ENCODE measurements around the gene LEF1.

The LEF1 gene

GRCh38 chr4:108100827-108101226 is 67.9 kb downstream of the LEF1 start:
- Histone ChIP-seq H3K4me3 (ENCODE audit: low read depth, low read length) (no peak overlapping the region), H3K27me3 (replicated peaks) (no peaks in the 10 kb centered on the region), H3K36me3 (replicated peaks) (no peaks in the 10 kb centered on the region), H3K27ac (no peak overlapping the region)
- DNase-seq, result no peak
- TF ChIP-seq, protein P1, sequence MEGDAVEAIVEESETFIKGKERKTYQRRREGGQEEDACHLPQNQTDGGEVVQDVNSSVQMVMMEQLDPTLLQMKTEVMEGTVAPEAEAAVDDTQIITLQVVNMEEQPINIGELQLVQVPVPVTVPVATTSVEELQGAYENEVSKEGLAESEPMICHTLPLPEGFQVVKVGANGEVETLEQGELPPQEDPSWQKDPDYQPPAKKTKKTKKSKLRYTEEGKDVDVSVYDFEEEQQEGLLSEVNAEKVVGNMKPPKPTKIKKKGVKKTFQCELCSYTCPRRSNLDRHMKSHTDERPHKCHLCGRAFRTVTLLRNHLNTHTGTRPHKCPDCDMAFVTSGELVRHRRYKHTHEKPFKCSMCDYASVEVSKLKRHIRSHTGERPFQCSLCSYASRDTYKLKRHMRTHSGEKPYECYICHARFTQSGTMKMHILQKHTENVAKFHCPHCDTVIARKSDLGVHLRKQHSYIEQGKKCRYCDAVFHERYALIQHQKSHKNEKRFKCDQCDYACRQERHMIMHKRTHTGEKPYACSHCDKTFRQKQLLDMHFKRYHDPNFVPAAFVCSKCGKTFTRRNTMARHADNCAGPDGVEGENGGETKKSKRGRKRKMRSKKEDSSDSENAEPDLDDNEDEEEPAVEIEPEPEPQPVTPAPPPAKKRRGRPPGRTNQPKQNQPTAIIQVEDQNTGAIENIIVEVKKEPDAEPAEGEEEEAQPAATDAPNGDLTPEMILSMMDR (IDR thresholded peaks at IDR 0.05; ENCODE audit: low read depth, low read length, missing control alignments), result no peak
- in situ Hi-C loops (cut with HindIII; ENCODE audit: low pct_ligation_motif_present, low sequenced_read_pairs), result no loop called here

DNA sequence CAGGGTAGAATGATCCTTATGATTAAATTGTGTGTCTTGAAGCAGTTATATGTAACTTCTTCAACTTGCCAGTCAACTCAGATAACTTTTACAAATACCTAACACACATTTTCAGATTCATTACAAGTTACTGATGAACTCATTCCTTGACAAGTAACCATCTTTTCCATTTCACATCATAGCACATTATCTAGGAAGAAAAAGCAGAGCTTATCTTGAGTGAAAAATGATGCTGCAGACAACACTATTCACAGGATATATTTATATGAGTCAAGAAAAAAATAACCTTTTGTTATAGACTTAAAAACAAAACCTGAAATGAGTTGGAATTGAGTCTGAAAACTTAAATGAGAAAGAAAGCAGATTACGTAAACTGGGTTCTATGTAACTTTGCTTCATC is 68.9 kb downstream of the LEF1 start:
- H3K36me3 ChIP-seq (replicated peaks), result no peaks in the 10 kb centered on the region
- no peaks in the 10 kb centered on the region for H3K27me3 ChIP-seq (replicated peaks)
- TF ChIP-seq, protein P1 (IDR thresholded peaks at IDR 0.05; ENCODE audit: low read depth, low read length, missing control alignments), result no peak
- no peak overlapping the region for H3K27ac ChIP-seq
- in situ Hi-C loops (cut with HindIII; ENCODE audit: low pct_ligation_motif_present, low sequenced_read_pairs), result no loop called here
- no peak overlapping the region for H3K4me3 ChIP-seq (ENCODE audit: low read depth, low read length)
- no peak for DNase-seq

DNA sequence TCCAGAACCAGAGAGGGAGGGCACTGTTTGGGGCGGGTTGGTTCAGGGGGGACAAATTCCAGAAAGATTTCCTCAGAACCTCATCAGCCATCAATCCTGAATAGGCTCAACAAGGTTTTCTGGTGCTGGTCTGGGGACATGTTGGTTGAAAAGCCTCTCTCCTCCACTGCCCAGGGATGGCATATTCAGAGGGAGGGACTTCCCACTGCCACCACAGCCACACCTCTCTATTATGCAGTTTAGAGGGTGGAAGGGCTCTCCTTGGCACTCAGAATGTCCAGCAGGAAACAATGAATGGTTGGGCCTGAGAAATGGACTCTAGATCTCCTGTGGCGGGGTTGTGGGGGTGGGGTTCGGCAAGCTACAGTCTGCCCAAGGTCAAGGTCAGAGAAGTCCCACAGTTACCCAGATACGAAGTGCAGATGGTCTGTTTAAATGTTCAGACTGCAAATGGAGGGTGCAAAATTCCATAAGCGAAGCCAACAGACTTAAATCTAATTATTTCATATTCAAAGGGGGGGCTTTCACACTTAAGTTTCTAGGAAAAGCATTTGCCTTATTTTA is 70.7 kb downstream of the LEF1 start:
- TF ChIP-seq, protein P1 (IDR thresholded peaks at IDR 0.05; ENCODE audit: low read depth, low read length, missing control alignments), result no peak
- Histone ChIP-seq H3K27me3 (replicated peaks) (no peaks in the 10 kb centered on the region), H3K4me3 (ENCODE audit: low read depth, low read length) (no peak overlapping the region), H3K27ac (no peak overlapping the region), H3K36me3 (replicated peaks) (no peaks in the 10 kb centered on the region)
- in situ Hi-C loops (cut with HindIII; ENCODE audit: low pct_ligation_motif_present, low sequenced_read_pairs), result no loop called here
- DNase-seq, result no peak

- H3K4me3 ChIP-seq (ENCODE audit: low read depth, low read length), result no peak overlapping the region
- in situ Hi-C loops (cut with HindIII; ENCODE audit: low pct_ligation_motif_present, low sequenced_read_pairs), result no loop called here
- no peak overlapping the region for H3K27ac ChIP-seq
- no peaks in the 10 kb centered on the region for H3K27me3 ChIP-seq (replicated peaks)
- no peak for DNase-seq
- H3K36me3 ChIP-seq (replicated peaks), result no peaks in the 10 kb centered on the region
- TF ChIP-seq, protein P1 (IDR thresholded peaks at IDR 0.05; ENCODE audit: low read depth, low read length, missing control alignments), result no peak
Measured at GRCh38 chr4:108094923-108095482, 73.7 kb downstream of the LEF1 start.

DNA sequence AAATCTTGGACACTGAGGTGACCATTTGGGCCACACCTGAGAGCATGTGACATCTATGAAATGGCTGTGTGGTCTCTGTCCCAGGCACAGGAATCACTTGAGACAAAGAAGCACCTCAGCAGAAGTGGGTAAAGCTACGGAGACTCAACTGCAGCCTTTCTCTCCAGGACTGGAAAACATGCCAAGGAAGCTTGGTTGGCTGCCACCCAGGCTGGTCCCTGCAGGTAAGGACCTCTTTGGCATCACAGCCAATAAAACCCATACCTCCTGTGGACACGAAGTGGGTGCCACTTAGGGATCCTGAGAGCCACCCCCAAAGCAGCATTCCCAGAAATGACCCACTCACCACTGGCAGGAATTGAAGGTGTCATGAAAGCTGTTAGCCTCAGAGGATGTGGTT is 74.6 kb downstream of the LEF1 start:
- H3K36me3 ChIP-seq (replicated peaks), result no peaks in the 10 kb centered on the region
- DNase-seq, result no peak
- no peak overlapping the region for H3K4me3 ChIP-seq (ENCODE audit: low read depth, low read length)
- in situ Hi-C loops (cut with HindIII; ENCODE audit: low pct_ligation_motif_present, low sequenced_read_pairs), result no loop called here
- H3K27me3 ChIP-seq (replicated peaks), result no peaks in the 10 kb centered on the region
- no peak overlapping the region for H3K27ac ChIP-seq
- TF ChIP-seq, protein P1 (IDR thresholded peaks at IDR 0.05; ENCODE audit: low read depth, low read length, missing control alignments), result no peak

DNA sequence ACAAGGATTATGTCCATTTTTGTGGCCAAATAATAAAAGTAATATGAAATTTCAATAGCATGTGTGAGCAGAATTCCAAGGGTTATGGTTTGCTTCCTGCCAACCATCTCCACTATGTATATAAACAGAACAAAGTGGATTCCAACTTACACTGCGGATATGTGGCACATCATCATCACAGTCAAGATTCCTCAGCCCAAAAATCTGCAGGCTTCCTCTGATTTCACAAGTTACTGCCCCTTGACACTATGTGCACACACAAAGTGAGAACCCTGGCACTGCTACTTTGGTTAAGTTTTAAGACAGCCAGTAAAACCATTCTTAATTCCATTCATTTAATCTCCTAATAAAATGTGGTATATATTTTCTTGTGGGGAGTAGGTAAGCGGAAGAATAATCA is 76.4 kb downstream of the LEF1 start:
- Histone ChIP-seq H3K36me3 (replicated peaks) (no peaks in the 10 kb centered on the region), H3K4me3 (ENCODE audit: low read depth, low read length) (no peak overlapping the region), H3K27ac (no peak overlapping the region), H3K27me3 (replicated peaks) (no peaks in the 10 kb centered on the region)
- DNase-seq, result no peak
- in situ Hi-C loops (cut with HindIII; ENCODE audit: low pct_ligation_motif_present, low sequenced_read_pairs), result no loop called here
- TF ChIP-seq, protein P1 (IDR thresholded peaks at IDR 0.05; ENCODE audit: low read depth, low read length, missing control alignments), result no peak

Measured in brain microvascular endothelial cell (primary cell).